IPS-NIHi7 (cell line): ENCODE data around the gene PDLIM7.

ENCODE experiments used
- DNase-seq: peaks from one replicate; pipeline ENCODE4 v3.0.0; 2012; ENCODE audit warnings: mixed read lengths; ENCODE audit errors: extremely low spot score

PDLIM7 gene

DNA sequence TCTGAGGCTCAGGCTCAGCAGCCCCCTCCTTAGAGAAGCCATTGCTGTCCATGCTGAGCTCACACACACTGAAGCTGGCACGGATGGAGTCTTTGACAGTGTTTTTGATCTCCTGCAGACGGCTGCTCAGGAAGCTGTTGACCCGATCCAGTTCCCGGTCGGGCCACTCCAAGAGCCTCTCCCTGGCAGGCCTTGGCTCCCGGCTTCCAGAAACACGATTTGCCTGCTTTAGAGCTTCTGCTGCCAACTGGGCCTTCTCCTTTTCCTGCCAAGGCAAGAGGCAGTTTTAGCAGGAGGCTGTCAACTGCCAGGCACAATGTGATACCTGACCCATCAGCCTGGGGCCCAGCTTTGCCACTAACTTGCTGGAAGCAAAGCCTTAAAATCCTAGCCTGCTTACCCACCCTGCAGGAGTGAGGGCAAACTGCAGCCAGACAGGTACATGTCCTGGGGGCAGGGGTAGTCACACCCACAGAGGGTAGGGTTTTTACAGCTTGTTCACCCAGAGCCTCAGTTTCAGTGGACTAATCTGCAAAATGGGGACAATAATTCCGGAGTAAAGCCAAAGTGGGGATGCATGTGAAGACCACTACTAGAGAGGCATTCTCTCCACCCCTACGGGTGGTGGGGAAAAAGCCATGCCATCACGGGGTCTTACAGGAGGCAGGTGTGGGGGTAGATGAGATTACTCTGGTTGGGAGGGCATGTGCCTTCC, 27.7 kb upstream of the PDLIM7 start:
- no peak for DNase-seq

DNA sequence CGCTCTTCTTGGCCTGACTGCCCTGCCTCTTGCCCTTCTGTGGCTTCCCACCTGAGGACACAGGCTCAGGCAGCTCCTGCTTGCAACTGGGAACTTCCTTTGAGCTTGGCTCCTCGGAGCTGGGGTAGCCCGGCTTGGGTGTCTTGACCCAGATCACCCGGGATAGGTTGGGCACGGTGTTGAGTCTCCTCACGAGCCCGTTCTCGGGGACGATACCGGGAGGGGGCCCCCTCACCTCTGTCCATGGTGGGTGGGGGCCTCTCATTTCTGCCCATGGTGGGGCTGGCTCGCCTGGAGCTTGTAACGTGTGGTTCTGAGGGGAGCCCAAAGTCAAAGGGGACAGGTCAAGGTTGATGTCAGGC, 27.1 kb upstream of the PDLIM7 start:
- DNase-seq, result no peak

DNA sequence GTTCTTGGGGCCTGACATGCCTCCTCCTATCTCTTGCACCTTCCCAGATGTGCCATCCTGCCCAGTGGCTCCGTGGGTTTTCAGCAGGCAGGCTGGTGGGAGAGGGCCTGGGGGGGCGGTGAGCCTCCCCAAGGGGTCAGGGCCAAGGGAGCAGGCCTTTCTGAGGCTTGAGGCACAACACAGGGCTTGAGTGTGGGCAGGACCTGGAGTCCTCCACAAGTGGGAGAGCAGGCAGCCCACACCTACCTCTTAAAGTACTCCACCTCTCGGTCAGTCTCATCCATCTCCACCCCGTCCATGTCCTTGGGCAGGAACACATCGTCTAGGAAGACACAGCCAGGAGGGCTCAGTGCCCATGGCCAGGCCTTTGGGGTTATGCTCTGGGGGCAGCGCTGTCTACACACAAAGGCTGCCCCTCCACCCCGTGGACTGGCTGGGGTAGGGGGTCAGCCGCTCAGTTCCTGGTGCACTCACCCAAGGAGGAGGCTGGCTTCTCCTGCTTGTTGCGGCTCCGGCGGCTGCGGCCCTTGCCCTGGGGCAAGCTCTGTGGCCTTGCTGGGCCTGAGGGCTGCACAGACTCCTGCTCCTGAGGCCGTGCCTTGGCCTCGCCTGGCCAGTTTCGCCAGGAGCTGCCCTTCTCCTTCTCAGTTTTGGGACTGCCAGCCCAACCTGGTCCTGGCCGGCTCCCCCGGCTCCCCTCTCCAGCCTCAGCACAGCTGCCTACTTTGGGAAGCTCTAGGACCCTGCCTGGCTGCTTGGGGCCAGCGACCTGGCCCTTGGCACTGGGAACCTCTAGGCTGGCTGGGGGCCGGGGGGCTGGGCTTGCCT, 26.5 kb upstream of the PDLIM7 start:
- no peak for DNase-seq

DNA sequence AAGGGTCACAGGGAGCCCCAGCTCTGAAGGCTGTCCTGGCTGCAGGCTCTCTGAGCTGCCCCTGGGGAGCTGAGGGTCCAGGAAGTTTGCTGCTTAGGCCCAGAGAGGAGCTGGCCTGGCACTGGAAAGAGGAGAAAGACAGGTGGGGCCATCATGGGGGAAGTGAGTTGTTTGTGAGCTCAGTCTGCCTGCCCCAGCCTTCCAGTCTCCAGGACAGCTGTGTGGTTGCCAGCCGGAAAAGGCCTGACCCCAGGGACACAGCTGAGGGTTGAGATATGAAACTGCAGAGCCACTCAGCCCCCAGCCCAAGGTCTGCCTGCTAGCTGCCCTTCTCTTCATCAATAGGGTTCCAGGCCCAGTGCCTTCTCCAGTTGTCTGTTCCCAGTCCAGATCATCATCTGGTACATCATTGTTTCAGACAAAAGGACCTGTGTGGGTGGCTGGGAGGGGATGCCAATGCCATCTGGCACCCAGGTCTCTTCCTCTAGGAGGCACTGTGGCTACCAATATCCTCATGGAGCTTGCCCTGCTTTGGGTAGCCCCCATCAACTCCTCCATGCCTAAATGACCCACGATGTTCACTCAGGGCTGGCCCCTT, 23.6 kb upstream of the PDLIM7 start:
- no peak for DNase-seq

GRCh38 chr5:177520271-177520670, 22.9 kb upstream of the PDLIM7 start:
- no peak for DNase-seq

GRCh38 chr5:177519463-177520235, 22.2 kb upstream of the PDLIM7 start:
- DNase-seq, result no peak

DNA sequence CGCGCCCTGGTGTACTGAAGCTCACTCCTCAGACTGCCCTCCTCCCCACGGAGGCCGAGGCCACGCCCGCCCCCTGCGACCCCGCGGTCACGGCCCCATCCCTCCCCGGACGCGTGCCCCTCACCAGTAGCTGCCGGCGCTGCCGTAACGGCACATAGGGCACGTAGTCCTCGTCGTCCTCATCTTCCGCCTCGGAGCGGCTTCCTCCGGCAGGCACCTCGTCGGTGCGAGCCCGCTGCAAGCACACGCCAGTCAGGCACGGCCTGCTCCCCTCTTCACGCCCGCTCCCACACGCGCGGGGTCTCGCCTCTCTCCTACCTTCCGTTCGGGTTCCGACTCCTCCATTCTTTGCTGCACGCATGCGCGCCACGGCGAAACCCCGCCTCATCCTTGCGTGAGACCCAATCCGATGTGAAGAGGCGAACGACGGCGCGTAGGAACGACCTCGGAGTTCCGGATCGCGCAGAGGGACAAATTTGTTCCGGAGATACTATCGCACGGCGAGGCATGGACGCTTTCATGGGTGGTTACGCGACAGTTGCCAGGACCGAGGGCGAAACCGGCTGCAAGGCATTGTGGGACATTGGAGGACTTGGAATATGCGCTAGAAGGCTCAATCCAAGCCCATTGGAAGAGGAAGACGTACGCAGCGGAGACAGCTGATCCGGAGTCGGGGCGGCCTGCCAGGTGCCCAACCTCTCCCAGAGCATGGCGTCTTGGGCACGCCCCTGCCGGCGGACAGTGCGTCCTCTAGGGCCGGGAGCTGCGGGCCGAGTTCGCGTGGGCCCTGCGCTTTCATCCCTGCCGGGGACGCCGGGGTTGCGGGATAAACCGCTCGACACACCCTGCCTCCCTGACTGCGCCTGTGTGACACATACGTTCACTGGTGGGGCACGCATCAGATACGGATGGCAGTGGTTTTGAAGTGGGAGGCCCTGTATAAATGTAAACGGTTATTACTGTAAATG, 19.5 kb upstream of the PDLIM7 start, which contains the start of gene DDX41:
TSS of gene DDX41 (minus strand) at position 361 of the 968 bp plus-strand sequence. CDS start at position 345, 16 bp downstream.
- DNase-seq, result peak; percentile 98

- DNase-seq, result no peak
Observed at GRCh38 chr5:177515580-177515979, 18.2 kb upstream of the PDLIM7 start.

DNA sequence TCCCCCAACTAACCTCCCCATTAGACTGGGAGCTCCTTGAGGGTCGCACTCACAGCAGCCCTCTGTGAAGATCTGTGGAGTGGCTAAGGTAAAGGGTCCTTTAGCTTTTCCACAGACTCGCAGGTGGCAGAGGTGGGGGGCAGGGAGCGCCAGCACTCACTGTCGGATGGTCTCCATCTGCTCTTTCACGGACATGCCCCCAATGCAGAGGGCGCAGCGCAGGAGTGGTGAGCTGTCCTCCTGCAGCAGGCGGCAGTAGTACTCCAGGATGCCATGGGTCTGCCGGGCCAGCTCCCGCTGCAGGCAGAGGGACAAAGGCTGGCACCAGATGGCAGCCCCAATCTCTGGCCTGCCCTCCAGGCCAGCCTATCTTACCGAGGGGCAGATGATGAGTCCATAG, 17.1 kb upstream of the PDLIM7 start:
- DNase-seq, result no peak

GRCh38 chr5:177513500-177513899, 16.1 kb upstream of the PDLIM7 start:
- DNase-seq, result no peak

GRCh38 chr5:177512736-177513380, 15.5 kb upstream of the PDLIM7 start:
- DNase-seq, result no peak

DNA sequence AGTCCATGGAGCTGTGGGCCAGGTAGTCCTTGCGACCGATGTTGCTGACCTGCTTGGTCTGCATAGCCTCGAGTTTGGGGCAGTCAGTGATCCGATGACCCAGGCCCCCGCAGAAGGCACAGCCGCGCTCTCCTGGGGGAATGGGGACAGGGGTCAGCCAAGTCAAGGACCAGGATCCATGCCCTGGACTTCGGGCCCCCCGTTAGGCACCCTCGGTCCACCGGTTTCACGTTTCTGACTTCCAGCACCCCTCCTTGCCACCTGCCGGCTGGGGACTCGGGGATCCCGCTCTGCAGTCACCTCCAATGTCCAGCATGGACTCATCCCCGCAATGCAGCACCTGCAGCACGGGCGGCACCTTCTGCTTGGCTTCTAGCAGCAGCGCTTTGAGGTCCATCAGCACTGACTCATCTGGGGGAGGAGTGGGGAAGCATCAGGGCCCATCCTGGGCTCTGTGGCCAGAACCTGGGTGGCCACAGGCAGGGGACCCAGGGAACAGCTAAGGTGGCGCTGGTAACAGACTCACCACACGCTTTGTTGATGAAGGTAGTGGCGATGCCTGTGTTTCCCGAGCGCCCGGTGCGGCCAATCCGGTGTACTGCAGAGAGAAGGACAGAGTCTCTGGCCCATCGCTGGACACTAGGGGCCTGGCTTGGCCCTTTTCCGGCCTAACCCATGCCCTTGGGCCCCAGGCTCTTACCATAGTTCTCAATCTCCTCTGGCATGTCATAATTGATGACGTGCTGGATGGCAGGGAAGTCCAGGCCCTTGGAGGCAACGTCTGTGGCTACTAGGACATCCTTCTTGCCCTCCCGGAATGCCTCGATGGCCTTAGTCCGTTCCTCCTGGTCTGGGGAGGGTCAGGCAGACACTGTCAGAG, 14.6 kb upstream of the PDLIM7 start:
- no peak for DNase-seq

- DNase-seq, result no peak
Observed at GRCh38 chr5:177511181-177511580, 13.8 kb upstream of the PDLIM7 start.

GRCh38 chr5:177510567-177511053, 13.2 kb upstream of the PDLIM7 start:
- no peak for DNase-seq

GRCh38 chr5:177509991-177510566, 12.7 kb upstream of the PDLIM7 start:
- no peak for DNase-seq

DNA sequence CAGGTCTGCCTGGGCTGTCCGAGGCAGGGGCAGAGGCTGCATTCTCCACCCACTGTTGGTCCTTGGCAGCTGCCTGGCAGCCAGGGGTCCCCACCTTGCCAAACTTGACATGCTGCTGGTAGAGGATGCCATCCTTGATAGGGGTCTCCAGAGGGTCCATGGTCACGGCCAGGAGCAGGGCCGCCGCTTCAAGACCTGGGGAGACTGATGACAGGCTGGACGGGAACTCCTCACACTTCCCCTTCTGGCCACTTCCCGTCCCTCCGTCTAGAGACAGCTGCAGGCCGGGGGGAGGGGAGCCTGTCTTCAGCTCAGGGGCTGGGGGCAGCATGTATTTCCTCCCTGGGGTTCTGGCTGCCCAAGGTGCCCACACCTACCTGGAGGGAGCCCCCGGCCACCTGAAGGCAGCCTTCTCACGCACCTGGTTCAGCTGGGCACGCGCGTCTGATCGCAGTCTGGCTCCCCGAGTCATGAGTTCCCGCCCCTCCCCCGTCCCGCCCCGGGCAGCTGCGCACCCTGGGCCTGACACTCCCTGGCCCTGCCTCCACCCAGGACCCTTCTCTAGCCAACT, 12.1 kb upstream of the PDLIM7 start, which contains the start of gene DOK3:
TSS of gene DOK3 (minus strand) at position 446 of the 571 bp plus-strand sequence. CDS start at position 160, 286 bp downstream.
- DNase-seq, result no peak

- DNase-seq, result no peak
Observed at GRCh38 chr5:177508837-177509236, 11.4 kb upstream of the PDLIM7 start.

DNA sequence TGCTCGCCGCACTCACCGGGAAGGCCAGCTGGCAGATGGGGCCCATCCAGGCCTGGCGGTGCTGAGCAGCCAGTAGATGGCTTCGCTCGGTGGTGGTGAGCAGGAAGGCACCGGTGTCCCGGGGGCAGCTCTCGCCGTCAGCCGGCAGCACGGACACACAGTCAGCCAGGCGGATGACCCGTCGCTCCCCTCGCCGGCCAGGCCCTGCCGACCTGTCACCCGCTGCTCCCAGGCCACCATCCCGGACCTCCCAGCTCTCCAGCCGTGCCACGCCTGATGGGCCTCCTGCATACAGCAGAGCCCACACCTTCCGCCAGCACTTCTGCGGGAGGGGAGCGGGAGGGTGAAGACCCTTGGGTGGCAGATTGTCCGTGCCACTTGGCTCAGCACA, 10.8 kb upstream of the PDLIM7 start:
- no peak for DNase-seq
